GM12878 (cell line): ENCODE results near the gene IRF2. TPM values are rescaled to one million over a fixed set of nuclear protein-coding genes. Genes with fewer than 3 reads are reported as not detected.

Experiments
- CEBPB ChIP-seq, 2 experiments: fragments of 150-350 bp in 1 of 2; IDR thresholded peaks; 2 replicates each; pipeline ENCODE4 v1.6.1; 2012 to 2014; ENCODE audit warnings: low read depth in 2 of 2, low read length in 2 of 2, borderline replicate concordance in 1 of 2, inconsistent platforms in 1 of 2
- CHD2 ChIP-seq: IDR thresholded peaks from 2 replicates; pipeline ENCODE4 v1.6.1; 2011; ENCODE audit warnings: low read depth, low read length, improper control_type of control experiment, borderline replicate concordance
- CREM ChIP-seq: IDR thresholded peaks from 2 replicates; pipeline ENCODE4 v1.6.1; 2014; ENCODE audit warnings: antibody characterized with exemption, low read depth
- HDAC6 ChIP-seq: fragments of 200-600 bp; sonication (generic); IDR thresholded peaks from one replicate; pipeline ENCODE4 v1.8.0; 2017; ENCODE audit warnings: antibody characterized with exemption; ENCODE audit not compliant: unreplicated experiment
- IKZF1 ChIP-seq: fragments of 450-650 bp; conservative IDR thresholded peaks from 2 replicates; pipeline ENCODE4 v1.6.1; 2017; ENCODE audit warnings: antibody characterized with exemption, mild to moderate bottlenecking
- IKZF2 ChIP-seq, 2 experiments: fragments of 450-650 bp; IDR thresholded peaks; 2 replicates each; pipeline ENCODE4 v1.6.1; 2017; ENCODE audit warnings: mild to moderate bottlenecking in 2 of 2, moderate library complexity in 2 of 2
- KLF5 ChIP-seq: fragments of 450-650 bp; IDR thresholded peaks from 2 replicates; pipeline ENCODE4 v1.6.1; 2014; ENCODE audit warnings: mild to moderate bottlenecking; ENCODE audit not compliant: partially characterized antibody
- MEF2B ChIP-seq: fragments of 450-650 bp; IDR thresholded peaks from 2 replicates; pipeline ENCODE4 v1.6.1; 2018; ENCODE audit warnings: mild to moderate bottlenecking, moderate library complexity; ENCODE audit not compliant: partially characterized antibody, poor library complexity, severe bottlenecking
- MXI1 ChIP-seq: fragments of 150-350 bp; IDR thresholded peaks from 2 replicates; pipeline ENCODE4 v1.6.1; 2011; ENCODE audit warnings: low read depth, mild to moderate bottlenecking, inconsistent platforms, low read length, improper control_type of control experiment
- NR2C1 ChIP-seq: fragments of 450-650 bp; IDR thresholded peaks from 2 replicates; pipeline ENCODE4 v1.6.1; 2017; ENCODE audit warnings: antibody characterized with exemption, mild to moderate bottlenecking, moderate library complexity
- NRF1 ChIP-seq: conservative IDR thresholded peaks from 2 replicates; pipeline ENCODE4 v1.6.1; 2011; ENCODE audit warnings: mild to moderate bottlenecking, low read depth, low read length, improper control_type of control experiment
- PAX5 ChIP-seq: IDR thresholded peaks from 2 replicates; pipeline ENCODE4 v1.6.1; 2011; ENCODE audit warnings: low read depth, low read length, borderline replicate concordance
- POLR2AphosphoS5 ChIP-seq: IDR thresholded peaks from 2 replicates; pipeline ENCODE4 v1.6.1; 2011; ENCODE audit warnings: mild to moderate bottlenecking, low read length, inconsistent platforms
- RAD51 ChIP-seq: fragments of 450-650 bp; IDR thresholded peaks from 2 replicates; pipeline ENCODE4 v1.6.1; 2016; ENCODE audit warnings: moderate library complexity, mild to moderate bottlenecking, inconsistent platforms
- RCOR1 ChIP-seq: conservative IDR thresholded peaks from 2 replicates; pipeline ENCODE4 v1.6.1; 2012; ENCODE audit warnings: low read depth, low read length, improper control_type of control experiment
- SPI1 ChIP-seq: IDR thresholded peaks from 2 replicates; pipeline ENCODE4 v1.6.1; 2011; ENCODE audit warnings: low read depth, mild to moderate bottlenecking, low read length, moderate library complexity, borderline replicate concordance; ENCODE audit not compliant: insufficient read depth
- SRF ChIP-seq, 2 experiments: IDR thresholded peaks; 2 replicates each; pipeline ENCODE4 v1.6.1; 2011; ENCODE audit warnings: low read depth in 2 of 2, low read length in 2 of 2, mild to moderate bottlenecking in 1 of 2, moderate library complexity in 1 of 2
- STAT3 ChIP-seq: IDR thresholded peaks from 2 replicates; pipeline ENCODE4 v1.6.1; 2011; ENCODE audit warnings: low read depth, low read length, improper control_type of control experiment
- TARDBP ChIP-seq: IDR thresholded peaks from 2 replicates; pipeline ENCODE4 v1.6.1; 2016; ENCODE audit warnings: borderline replicate concordance
- YBX1 ChIP-seq: fragments of 450-650 bp; IDR thresholded peaks from 2 replicates; pipeline ENCODE4 v1.6.1; 2016; ENCODE audit warnings: antibody characterized with exemption
- ZNF207 ChIP-seq: fragments of 450-650 bp; IDR thresholded peaks from 2 replicates; pipeline ENCODE4 v1.6.1; 2014; ENCODE audit warnings: antibody characterized with exemption, mild to moderate bottlenecking, borderline replicate concordance
- polyA plus RNA-seq, 11 experiments: library from polyadenylated mRNA; depleted of rRNA in 4 of 11; unstranded in 6 of 11; stranded (reverse) in 5 of 11; fragments of >200 nt; fragmentation: Nextera tagmentation in 4 of 11; fragmentation: Illumina TruSeq in 1 of 11; extraction: Ambion mirVana in 4 of 11; extraction: Trizol in 1 of 11; gene quantifications; 1 replicate in 1 of 11; 2 replicates in 10 of 11; pipeline versions ENCODE4 v1.2.1 to v1.2.3, GENCODE V29; 2011 to 2016; ENCODE audit warnings: inconsistent platforms in 2 of 11, missing spikeins in 2 of 11, low read depth in 1 of 11
- total RNA-seq, 4 experiments: library from RNA; depleted of rRNA in 3 of 4; stranded (reverse); fragments of >200 nt in 3 of 4; fragmentation: Illumina TruSeq in 1 of 4; extraction: Trizol in 1 of 4; gene quantifications; 2 replicates each; pipeline versions ENCODE4 v1.2.1 to v1.2.3, GENCODE V29; 2013 to 2021
- TF ChIP-seq, protein P1 (sequence below): IDR thresholded peaks from 2 replicates; pipeline ENCODE4 v1.6.1; 2012; ENCODE audit warnings: improper control_type of control experiment, low read depth, low read length; ENCODE audit not compliant: insufficient replicate concordance
- TF ChIP-seq, protein P2 (sequence below): IDR thresholded peaks from 2 replicates; pipeline ENCODE4 v1.6.1; 2012; ENCODE audit warnings: low read depth, low read length, improper control_type of control experiment
- TF ChIP-seq, protein P3 (sequence below): fragments of 450-650 bp; IDR thresholded peaks from 2 replicates; pipeline ENCODE4 v1.6.1; 2016; ENCODE audit warnings: mild to moderate bottlenecking
- TF ChIP-seq, protein P4 (sequence below): IDR thresholded peaks from 2 replicates; pipeline ENCODE4 v1.6.1; 2011; ENCODE audit warnings: low read depth, mild to moderate bottlenecking, low read length, moderate library complexity, borderline replicate concordance; ENCODE audit errors: extremely low read depth

The IRF2 gene
- total and polyA plus RNA-seq, 10 of the 15 experiments (the other 5 are each of a cell fraction or from before 2014, with no cell fraction given): 45.1 to 99.3 (median 58.9) TPM

DNA sequence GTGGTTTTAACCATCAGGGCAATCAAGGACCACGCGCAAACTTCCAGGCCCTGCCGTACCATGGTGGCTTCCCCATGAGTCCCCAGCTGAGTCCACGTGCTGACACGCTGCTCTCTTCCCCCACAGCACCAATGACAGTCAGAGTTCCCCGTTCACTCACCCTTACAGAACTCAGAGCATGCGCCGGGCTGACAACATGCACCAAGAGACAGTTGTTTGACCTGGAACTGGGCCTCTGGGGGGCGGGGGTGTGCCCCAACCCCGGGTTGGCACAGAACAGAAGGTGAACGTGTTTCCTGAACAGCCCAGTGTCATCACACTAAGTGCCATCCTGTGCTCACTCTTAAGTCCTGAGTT is 29.4 kb downstream of the IRF2 start (continued):
- TF ChIP-seq SPI1 (0 out of 2 replicates have a peak, but pooled peaks have one; percentile 7), NRF1 (peak; percentile 36; the same call in 1 of the 2 replicates), STAT3 (no peak), TARDBP (no peak), IKZF2 (IDR thresholded peaks at IDR 0.05) (no peak), MXI1 (peak; percentile 68; the same call in 1 of the 2 replicates), PAX5 (no peak), HDAC6 (no peak), SRF (IDR thresholded peaks at IDR 0.05; ENCODE audit: low read depth in 2 of 2, low read length in 2 of 2) (no peak), MEF2B (peak; percentile 40), RAD51 (peak; percentile 38; the same call in 1 of the 2 replicates), CEBPB (IDR thresholded peaks at IDR 0.05; ENCODE audit: borderline replicate concordance in 1 of 2, low read depth in 2 of 2, low read length in 2 of 2) (no peak), RCOR1 (no peak), POLR2AphosphoS5 (no peak), NR2C1 (0 out of 2 replicates have a peak, but pooled peaks have one; percentile 13), ZNF207 (no peak), KLF5 (no peak), CREM (peak; percentile 10; the same call in 1 of the 2 replicates), CHD2 (no peak), IKZF1 (peak; percentile 48), YBX1 (no peak)
- TF ChIP-seq, protein P1, sequence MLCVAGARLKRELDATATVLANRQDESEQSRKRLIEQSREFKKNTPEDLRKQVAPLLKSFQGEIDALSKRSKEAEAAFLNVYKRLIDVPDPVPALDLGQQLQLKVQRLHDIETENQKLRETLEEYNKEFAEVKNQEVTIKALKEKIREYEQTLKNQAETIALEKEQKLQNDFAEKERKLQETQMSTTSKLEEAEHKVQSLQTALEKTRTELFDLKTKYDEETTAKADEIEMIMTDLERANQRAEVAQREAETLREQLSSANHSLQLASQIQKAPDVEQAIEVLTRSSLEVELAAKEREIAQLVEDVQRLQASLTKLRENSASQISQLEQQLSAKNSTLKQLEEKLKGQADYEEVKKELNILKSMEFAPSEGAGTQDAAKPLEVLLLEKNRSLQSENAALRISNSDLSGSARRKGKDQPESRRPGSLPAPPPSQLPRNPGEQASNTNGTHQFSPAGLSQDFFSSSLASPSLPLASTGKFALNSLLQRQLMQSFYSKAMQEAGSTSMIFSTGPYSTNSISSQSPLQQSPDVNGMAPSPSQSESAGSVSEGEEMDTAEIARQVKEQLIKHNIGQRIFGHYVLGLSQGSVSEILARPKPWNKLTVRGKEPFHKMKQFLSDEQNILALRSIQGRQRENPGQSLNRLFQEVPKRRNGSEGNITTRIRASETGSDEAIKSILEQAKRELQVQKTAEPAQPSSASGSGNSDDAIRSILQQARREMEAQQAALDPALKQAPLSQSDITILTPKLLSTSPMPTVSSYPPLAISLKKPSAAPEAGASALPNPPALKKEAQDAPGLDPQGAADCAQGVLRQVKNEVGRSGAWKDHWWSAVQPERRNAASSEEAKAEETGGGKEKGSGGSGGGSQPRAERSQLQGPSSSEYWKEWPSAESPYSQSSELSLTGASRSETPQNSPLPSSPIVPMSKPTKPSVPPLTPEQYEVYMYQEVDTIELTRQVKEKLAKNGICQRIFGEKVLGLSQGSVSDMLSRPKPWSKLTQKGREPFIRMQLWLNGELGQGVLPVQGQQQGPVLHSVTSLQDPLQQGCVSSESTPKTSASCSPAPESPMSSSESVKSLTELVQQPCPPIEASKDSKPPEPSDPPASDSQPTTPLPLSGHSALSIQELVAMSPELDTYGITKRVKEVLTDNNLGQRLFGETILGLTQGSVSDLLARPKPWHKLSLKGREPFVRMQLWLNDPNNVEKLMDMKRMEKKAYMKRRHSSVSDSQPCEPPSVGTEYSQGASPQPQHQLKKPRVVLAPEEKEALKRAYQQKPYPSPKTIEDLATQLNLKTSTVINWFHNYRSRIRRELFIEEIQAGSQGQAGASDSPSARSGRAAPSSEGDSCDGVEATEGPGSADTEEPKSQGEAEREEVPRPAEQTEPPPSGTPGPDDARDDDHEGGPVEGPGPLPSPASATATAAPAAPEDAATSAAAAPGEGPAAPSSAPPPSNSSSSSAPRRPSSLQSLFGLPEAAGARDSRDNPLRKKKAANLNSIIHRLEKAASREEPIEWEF: no peak
- TF ChIP-seq, protein P2, sequence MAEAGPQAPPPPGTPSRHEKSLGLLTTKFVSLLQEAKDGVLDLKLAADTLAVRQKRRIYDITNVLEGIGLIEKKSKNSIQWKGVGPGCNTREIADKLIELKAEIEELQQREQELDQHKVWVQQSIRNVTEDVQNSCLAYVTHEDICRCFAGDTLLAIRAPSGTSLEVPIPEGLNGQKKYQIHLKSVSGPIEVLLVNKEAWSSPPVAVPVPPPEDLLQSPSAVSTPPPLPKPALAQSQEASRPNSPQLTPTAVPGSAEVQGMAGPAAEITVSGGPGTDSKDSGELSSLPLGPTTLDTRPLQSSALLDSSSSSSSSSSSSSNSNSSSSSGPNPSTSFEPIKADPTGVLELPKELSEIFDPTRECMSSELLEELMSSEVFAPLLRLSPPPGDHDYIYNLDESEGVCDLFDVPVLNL: no peak
- TF ChIP-seq, protein P3, sequence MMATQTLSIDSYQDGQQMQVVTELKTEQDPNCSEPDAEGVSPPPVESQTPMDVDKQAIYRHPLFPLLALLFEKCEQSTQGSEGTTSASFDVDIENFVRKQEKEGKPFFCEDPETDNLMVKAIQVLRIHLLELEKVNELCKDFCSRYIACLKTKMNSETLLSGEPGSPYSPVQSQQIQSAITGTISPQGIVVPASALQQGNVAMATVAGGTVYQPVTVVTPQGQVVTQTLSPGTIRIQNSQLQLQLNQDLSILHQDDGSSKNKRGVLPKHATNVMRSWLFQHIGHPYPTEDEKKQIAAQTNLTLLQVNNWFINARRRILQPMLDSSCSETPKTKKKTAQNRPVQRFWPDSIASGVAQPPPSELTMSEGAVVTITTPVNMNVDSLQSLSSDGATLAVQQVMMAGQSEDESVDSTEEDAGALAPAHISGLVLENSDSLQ: no peak
- TF ChIP-seq, protein P4, sequence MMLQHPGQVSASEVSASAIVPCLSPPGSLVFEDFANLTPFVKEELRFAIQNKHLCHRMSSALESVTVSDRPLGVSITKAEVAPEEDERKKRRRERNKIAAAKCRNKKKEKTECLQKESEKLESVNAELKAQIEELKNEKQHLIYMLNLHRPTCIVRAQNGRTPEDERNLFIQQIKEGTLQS: no peak
